ENCODE measurements around the gene HIF3A. TPM values are rescaled to one million over a fixed set of nuclear protein-coding genes. Genes with fewer than 3 reads are reported as not detected.
A peak's percentile ranks its signal among the peaks of the same experiment; 100 is the strongest.

Gene HIF3A
- total RNA-seq, 2 donors from 2014 or later = 41.6 to 71.9 TPM

- peaks cover 41% of the 10 kb centered on the region for H3K9me3 Mint-ChIP-seq
- peaks cover 67% of the 10 kb centered on the region for H3K36me3 ChIP-seq (ENCODE audit: control insufficient read depth, insufficient read depth, low read length)
- WGBS, 2 experiments (ENCODE audit: insufficient coverage in 1 of 2, insufficient read length in 1 of 2) = 88 to 97% methylated on average over 1 to 3 of the region's 3 CpGs
Measured at GRCh38 chr19:46324277-46324676, 27.4 kb downstream of the HIF3A start.

GRCh38 chr19:46326608-46327007, 29.8 kb downstream of the HIF3A start:
- H3K9me3 ChIP-seq (ENCODE audit: control insufficient read depth, low read length) = peaks cover 53% of the 10 kb centered on the region
- H3K27ac Mint-ChIP-seq = no peak overlapping the region
- no peak for TF ChIP-seq CTCF (conservative IDR thresholded peaks at IDR 0.05)
- no peak for DNase-seq
- peaks cover 92% of the 10 kb centered on the region for H3K36me3 Mint-ChIP-seq (ENCODE audit: low read depth)
- no peak overlapping the region for H3K9ac ChIP-seq (ENCODE audit: extremely low read depth, low read length, poor library complexity, severe bottlenecking)
- WGBS, 2 experiments (ENCODE audit: insufficient coverage in 1 of 2, insufficient read length in 1 of 2) = 91 to 100% methylated on average over 1 to 4 of the region's 4 CpGs
- H3K4me3 Mint-ChIP-seq = no peak overlapping the region
- H3K9me3 Mint-ChIP-seq = peaks cover 46% of the 10 kb centered on the region
- no peak overlapping the region for H3K27ac ChIP-seq (ENCODE audit: low read depth, low read length)
- peaks cover 80% of the 10 kb centered on the region for H3K36me3 ChIP-seq (ENCODE audit: control insufficient read depth, insufficient read depth, low read length)
- no peaks in the 10 kb centered on the region for H3K4me1 ChIP-seq (ENCODE audit: control insufficient read depth, insufficient read depth, low read length)
- no peaks in the 10 kb centered on the region for H3K4me1 Mint-ChIP-seq
- no peaks in the 10 kb centered on the region for H3K27me3 Mint-ChIP-seq (ENCODE audit: insufficient read depth)
- peak overlapping the region; percentile 11 for H3K4me3 ChIP-seq (ENCODE audit: low read length)
- H3K27me3 ChIP-seq (ENCODE audit: control insufficient read depth, insufficient read depth, low read length, poor library complexity, severe bottlenecking) = no peaks in the 10 kb centered on the region

More at GRCh38 chr19:46324277-46324676, 27.4 kb downstream of the HIF3A start:
- no peak overlapping the region for H3K9ac ChIP-seq (ENCODE audit: extremely low read depth, low read length, poor library complexity, severe bottlenecking)
- H3K27me3 ChIP-seq (ENCODE audit: control insufficient read depth, insufficient read depth, low read length, poor library complexity, severe bottlenecking) = no peaks in the 10 kb centered on the region
- H3K36me3 Mint-ChIP-seq (ENCODE audit: low read depth) = peaks cover 78% of the 10 kb centered on the region
- no peaks in the 10 kb centered on the region for H3K27me3 Mint-ChIP-seq (ENCODE audit: insufficient read depth)
- H3K4me1 Mint-ChIP-seq = no peaks in the 10 kb centered on the region
- H3K4me3 ChIP-seq (ENCODE audit: low read length) = no peak overlapping the region
- H3K4me1 ChIP-seq (ENCODE audit: control insufficient read depth, insufficient read depth, low read length) = no peaks in the 10 kb centered on the region
- no peak overlapping the region for H3K27ac ChIP-seq (ENCODE audit: low read depth, low read length)
- no peak for DNase-seq
- peaks cover 53% of the 10 kb centered on the region for H3K9me3 ChIP-seq (ENCODE audit: control insufficient read depth, low read length)
- no peak overlapping the region for H3K4me3 Mint-ChIP-seq
- no peak overlapping the region for H3K27ac Mint-ChIP-seq
- no peak for TF ChIP-seq CTCF (conservative IDR thresholded peaks at IDR 0.05)

GRCh38 chr19:46328079-46328478, 31.2 kb downstream of the HIF3A start:
- 90% methylated on average over 2 of the region's 2 CpGs; no CpG with 5 or more reads in 1 of the 2 experiments for WGBS, 2 experiments (ENCODE audit: insufficient coverage in 1 of 2, insufficient read length in 1 of 2)
- H3K27me3 ChIP-seq (ENCODE audit: control insufficient read depth, insufficient read depth, low read length, poor library complexity, severe bottlenecking) = no peaks in the 10 kb centered on the region
- H3K27me3 Mint-ChIP-seq (ENCODE audit: insufficient read depth) = no peaks in the 10 kb centered on the region
- H3K4me3 Mint-ChIP-seq = no peak overlapping the region
- DNase-seq = no peak
- H3K36me3 Mint-ChIP-seq (ENCODE audit: low read depth) = peaks cover 84% of the 10 kb centered on the region
- no peak for TF ChIP-seq CTCF (conservative IDR thresholded peaks at IDR 0.05)
- H3K27ac ChIP-seq (ENCODE audit: low read depth, low read length) = no peak overlapping the region
- peaks cover 53% of the 10 kb centered on the region for H3K9me3 ChIP-seq (ENCODE audit: control insufficient read depth, low read length)
- peaks cover 46% of the 10 kb centered on the region for H3K9me3 Mint-ChIP-seq
- no peaks in the 10 kb centered on the region for H3K4me1 Mint-ChIP-seq
- peaks cover 75% of the 10 kb centered on the region for H3K36me3 ChIP-seq (ENCODE audit: control insufficient read depth, insufficient read depth, low read length)
- peak overlapping the region; percentile 64 for H3K4me3 ChIP-seq (ENCODE audit: low read length)
- no peak overlapping the region for H3K9ac ChIP-seq (ENCODE audit: extremely low read depth, low read length, poor library complexity, severe bottlenecking)
- H3K27ac Mint-ChIP-seq = no peak overlapping the region
- no peaks in the 10 kb centered on the region for H3K4me1 ChIP-seq (ENCODE audit: control insufficient read depth, insufficient read depth, low read length)

Data from endodermal cell (in vitro differentiated cells).